Measurements from ENCODE around the gene OPCML. TPM values are rescaled to one million over a fixed set of nuclear protein-coding genes. Genes with fewer than 3 reads are reported as not detected.

The OPCML gene
- total RNA-seq, 1 experiment from 2014 or later = 0.94 TPM

DNA sequence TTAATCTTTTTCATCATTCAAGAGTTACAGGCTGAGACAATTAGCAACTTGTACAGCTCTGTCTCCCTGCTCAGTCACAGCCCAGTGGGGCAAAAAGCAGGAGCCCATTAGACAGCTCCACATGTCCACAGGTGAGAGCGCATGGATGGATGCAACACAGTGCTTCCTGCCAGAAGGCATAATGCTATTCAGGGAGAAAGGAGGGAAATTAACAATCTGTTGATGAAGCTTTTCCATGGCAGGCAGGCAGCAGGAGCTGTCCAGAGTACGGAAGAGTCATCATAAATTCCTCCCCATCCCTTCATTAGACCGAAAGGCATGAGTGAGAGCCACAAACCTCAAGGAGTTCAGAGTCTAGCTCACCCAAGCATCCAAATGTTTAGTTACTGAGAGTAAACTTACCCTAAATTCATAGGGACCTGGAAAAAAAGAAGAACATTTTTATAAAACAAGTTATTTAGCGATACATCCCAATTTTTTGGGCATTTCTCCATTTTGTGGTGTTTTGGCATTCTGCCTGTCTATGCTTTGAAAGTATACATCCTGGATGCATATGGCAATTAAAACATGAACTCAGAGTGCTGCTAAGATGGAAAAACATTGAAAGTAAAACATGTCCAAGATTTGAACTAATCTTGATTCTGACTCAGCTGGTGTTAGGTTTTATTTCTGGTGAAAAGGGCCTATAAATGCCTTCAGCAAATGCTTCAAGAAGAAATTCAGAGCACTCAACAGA lies 428.1 kb downstream of the OPCML start:
- Mint-ChIP-seq H3K36me3 (ENCODE audit: insufficient read depth in 1 of 3, low read depth in 3 of 3) (peaks cover 5 to 7% (median 5%) of the 10 kb centered on the region in 3 experiments; a peak in 4 of 7 replicates), H3K27me3 (ENCODE audit: low read depth) (no peaks in the 10 kb centered on the region), H3K4me1 (peaks cover 7 to 8% of the 10 kb centered on the region in 2 experiments), H3K4me3 (no peak overlapping the region), H3K27ac (no peak overlapping the region), H3K9me3 (peaks cover 4 to 7% of the 10 kb centered on the region in 2 experiments)
- H2AFZ ChIP-seq (ENCODE audit: low read length) = no peak overlapping the region
- TF ChIP-seq, protein P1, sequence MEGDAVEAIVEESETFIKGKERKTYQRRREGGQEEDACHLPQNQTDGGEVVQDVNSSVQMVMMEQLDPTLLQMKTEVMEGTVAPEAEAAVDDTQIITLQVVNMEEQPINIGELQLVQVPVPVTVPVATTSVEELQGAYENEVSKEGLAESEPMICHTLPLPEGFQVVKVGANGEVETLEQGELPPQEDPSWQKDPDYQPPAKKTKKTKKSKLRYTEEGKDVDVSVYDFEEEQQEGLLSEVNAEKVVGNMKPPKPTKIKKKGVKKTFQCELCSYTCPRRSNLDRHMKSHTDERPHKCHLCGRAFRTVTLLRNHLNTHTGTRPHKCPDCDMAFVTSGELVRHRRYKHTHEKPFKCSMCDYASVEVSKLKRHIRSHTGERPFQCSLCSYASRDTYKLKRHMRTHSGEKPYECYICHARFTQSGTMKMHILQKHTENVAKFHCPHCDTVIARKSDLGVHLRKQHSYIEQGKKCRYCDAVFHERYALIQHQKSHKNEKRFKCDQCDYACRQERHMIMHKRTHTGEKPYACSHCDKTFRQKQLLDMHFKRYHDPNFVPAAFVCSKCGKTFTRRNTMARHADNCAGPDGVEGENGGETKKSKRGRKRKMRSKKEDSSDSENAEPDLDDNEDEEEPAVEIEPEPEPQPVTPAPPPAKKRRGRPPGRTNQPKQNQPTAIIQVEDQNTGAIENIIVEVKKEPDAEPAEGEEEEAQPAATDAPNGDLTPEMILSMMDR (conservative IDR thresholded peaks at IDR 0.05) = no peak
- no CpG with 5 or more reads among the region's 4 CpGs for WGBS (ENCODE audit: extremely low coverage, insufficient read length, low lambda C conversion rate)
- no peak overlapping the region for H3K9ac ChIP-seq (ENCODE audit: extremely low read depth, insufficient read length, low read length)
- H2BK12ac ChIP-seq (ENCODE audit: insufficient read length, low read depth, low read length) = no peak overlapping the region
- H3K79me2 ChIP-seq (ENCODE audit: insufficient read depth, low read length) = no peaks in the 10 kb centered on the region
- no peak overlapping the region for H3K4me2 ChIP-seq (ENCODE audit: insufficient read depth, insufficient read length, low read length)
- H3T11ph ChIP-seq (ENCODE audit: low read length) = no peak overlapping the region
- H2BK20ac ChIP-seq (ENCODE audit: low read depth, low read length, poor library complexity, severe bottlenecking) = no peak overlapping the region
- no peaks in the 10 kb centered on the region for H3K4me1 ChIP-seq (ENCODE audit: insufficient read depth, low read length)
- H3K23ac ChIP-seq (ENCODE audit: insufficient read length, low read depth, low read length) = no peak overlapping the region
- no peaks in the 10 kb centered on the region for H3K23me2 ChIP-seq (ENCODE audit: insufficient read length, low read depth, low read length, poor library complexity, severe bottlenecking)
- H3K56ac ChIP-seq (ENCODE audit: insufficient read length, low read depth, low read length) = no peak overlapping the region
- H2BK5ac ChIP-seq (ENCODE audit: insufficient read length, low read length) = no peak overlapping the region
- no peak overlapping the region for H3K27ac ChIP-seq (ENCODE audit: insufficient read length, low read depth, low read length)
- no peak overlapping the region for H2BK120ac ChIP-seq (ENCODE audit: low read depth, low read length, poor library complexity, severe bottlenecking)
- H2BK15ac ChIP-seq (ENCODE audit: low read depth, low read length) = no peak overlapping the region
- H3K9me3 ChIP-seq (ENCODE audit: control insufficient read depth, low read depth, low read length) = no peaks in the 10 kb centered on the region
- no peak for DNase-seq
- H4K5ac ChIP-seq (ENCODE audit: insufficient read length, low read depth, low read length) = no peak overlapping the region
- H3K79me1 ChIP-seq (ENCODE audit: insufficient read depth, low read depth, low read length, poor library complexity, severe bottlenecking) = no peaks in the 10 kb centered on the region
- H4K91ac ChIP-seq (ENCODE audit: insufficient read length, low read depth, low read length) = no peak overlapping the region
- H3K27me3 ChIP-seq (ENCODE audit: insufficient read depth, low read length) = no peaks in the 10 kb centered on the region
- no peak overlapping the region for H4K8ac ChIP-seq (replicated peaks; ENCODE audit: insufficient read length, low read depth, low read length)
- H3K4ac ChIP-seq (ENCODE audit: low read depth, low read length) = no peak overlapping the region
- no peaks in the 10 kb centered on the region for H4K20me1 ChIP-seq (ENCODE audit: control insufficient read depth, insufficient read depth, insufficient read length)
- H3K14ac ChIP-seq (ENCODE audit: insufficient read depth, low read length) = no peak overlapping the region
- no peak overlapping the region for H3K18ac ChIP-seq (ENCODE audit: insufficient read length, low read depth, low read length)
- H2AK5ac ChIP-seq (ENCODE audit: insufficient read length, low read length) = no peak overlapping the region

All from H9 (cell line).